HepG2 (cell line): ENCODE results near the gene LMNA. TPM values are rescaled to one million over a fixed set of nuclear protein-coding genes. Genes with fewer than 3 reads are reported as not detected.

ENCODE experiments used
- ARHGAP35 ChIP-seq: sonication (generic); formaldehyde crosslinking; IDR thresholded peaks from 2 replicates; pipeline ENCODE4 v1.9.0; 2022; ENCODE audit warnings: mild to moderate bottlenecking, inconsistent platforms, moderate library complexity, missing genetic modification reagents, borderline replicate concordance
- CBX5 ChIP-seq: sonication (generic); formaldehyde crosslinking; IDR thresholded peaks from 2 replicates; pipeline ENCODE4 v1.4.0; 2020; ENCODE audit warnings: missing genetic modification reagents, borderline replicate concordance
- CEBPB ChIP-seq: IDR thresholded peaks from 2 replicates; pipeline ENCODE4 v1.6.1; 2011; ENCODE audit warnings: low read depth, low read length, improper control_type of control experiment, borderline replicate concordance
- FOSL1 ChIP-seq: sonication (generic); formaldehyde crosslinking; IDR thresholded peaks from 2 replicates; pipeline ENCODE4 v1.9.0; 2021; ENCODE audit warnings: missing genetic modification reagents, borderline replicate concordance
- GPN1 ChIP-seq: sonication (generic); formaldehyde crosslinking; IDR thresholded peaks from 2 replicates; pipeline ENCODE4 v1.5.1; 2020; ENCODE audit warnings: missing genetic modification reagents, borderline replicate concordance
- GTF3A ChIP-seq: sonication (generic); formaldehyde crosslinking; conservative IDR thresholded peaks from 2 replicates; pipeline ENCODE4 v1.4.0; 2020; ENCODE audit warnings: mild to moderate bottlenecking, missing genetic modification reagents
- HDAC1 ChIP-seq: sonication (generic); formaldehyde crosslinking; IDR thresholded peaks from 2 replicates; pipeline ENCODE4 v1.5.1; 2020; ENCODE audit warnings: mild to moderate bottlenecking, missing genetic modification reagents
- HDAC6 ChIP-seq: fragments of 200-600 bp; sonication (generic); IDR thresholded peaks from 2 replicates; pipeline ENCODE4 v1.7.0; 2017; ENCODE audit warnings: mild to moderate bottlenecking, antibody characterized with exemption, low read length, low read depth
- MED1 ChIP-seq: sonication (generic); formaldehyde crosslinking; IDR thresholded peaks from 2 replicates; pipeline ENCODE4 v1.4.0; 2020; ENCODE audit warnings: missing genetic modification reagents
- PAX8 ChIP-seq: sonication (generic); formaldehyde crosslinking; IDR thresholded peaks from 2 replicates; pipeline ENCODE4 v1.8.0; 2022; ENCODE audit warnings: mild to moderate bottlenecking, missing genetic modification reagents, borderline replicate concordance
- SIX4 ChIP-seq: sonication (generic); formaldehyde crosslinking; IDR thresholded peaks from 2 replicates; pipeline ENCODE4 v1.4.0; 2020; ENCODE audit warnings: missing genetic modification reagents
- SNAPC2 ChIP-seq: sonication (generic); formaldehyde crosslinking; IDR thresholded peaks from 2 replicates; pipeline ENCODE4 v1.8.1; 2022; ENCODE audit warnings: mild to moderate bottlenecking, missing genetic modification reagents
- ZBTB3 ChIP-seq: sonication (generic); formaldehyde crosslinking; IDR thresholded peaks from 2 replicates; pipeline ENCODE4 v1.4.0; 2020; ENCODE audit warnings: low read depth, mild to moderate bottlenecking, moderate library complexity, missing genetic modification reagents, borderline replicate concordance
- ZKSCAN1 ChIP-seq: fragments of 150-350 bp; IDR thresholded peaks from 2 replicates; pipeline ENCODE4 v1.6.1; 2014; ENCODE audit warnings: low read length
- ZNF136 ChIP-seq: sonication (generic); formaldehyde crosslinking; IDR thresholded peaks from 2 replicates; pipeline ENCODE4 v1.8.1; 2022; ENCODE audit warnings: low read depth, mild to moderate bottlenecking, moderate library complexity, missing genetic modification reagents
- ZNF563 ChIP-seq: sonication (generic); formaldehyde crosslinking; IDR thresholded peaks from 2 replicates; pipeline ENCODE4 v1.8.0; 2022; ENCODE audit warnings: mild to moderate bottlenecking, moderate library complexity, missing genetic modification reagents
- ZNF564 ChIP-seq: sonication (generic); formaldehyde crosslinking; IDR thresholded peaks from 2 replicates; pipeline ENCODE4 v1.8.1; 2023; ENCODE audit warnings: mild to moderate bottlenecking, missing genetic modification reagents
- ZNF577 ChIP-seq: sonication (generic); formaldehyde crosslinking; IDR thresholded peaks from 2 replicates; pipeline ENCODE4 v1.4.0; 2020; ENCODE audit warnings: mild to moderate bottlenecking, low read depth, missing genetic modification reagents, borderline replicate concordance
- ZNF768 ChIP-seq: sonication (generic); formaldehyde crosslinking; IDR thresholded peaks from 2 replicates; pipeline ENCODE4 v1.4.0; 2020; ENCODE audit warnings: missing genetic modification reagents
- ZNF775 ChIP-seq: sonication (generic); formaldehyde crosslinking; IDR thresholded peaks from 2 replicates; pipeline ENCODE4 v1.4.0; 2020; ENCODE audit warnings: missing genetic modification reagents, mild to moderate bottlenecking, moderate library complexity, borderline replicate concordance
- ZSCAN12 ChIP-seq: sonication (generic); formaldehyde crosslinking; IDR thresholded peaks from 2 replicates; pipeline ENCODE4 v1.9.0; 2021; ENCODE audit warnings: mild to moderate bottlenecking, missing genetic modification reagents
- polyA plus RNA-seq, 8 experiments: library from polyadenylated mRNA; depleted of rRNA in 3 of 8; stranded (reverse) in 7 of 8; unstranded in 1 of 8; fragments of >200 nt; fragmentation: Illumina TruSeq in 4 of 8; extraction: Trizol in 4 of 8; gene quantifications; 2 replicates each; pipeline versions ENCODE4 v1.2.1 to v1.2.3, GENCODE V29; 2011 to 2016; ENCODE audit warnings: low read depth in 4 of 8, missing spikeins in 1 of 8, mixed read lengths in 1 of 8; ENCODE audit not compliant: insufficient read depth in 1 of 8
- total RNA-seq, 5 experiments: library from RNA; depleted of rRNA; stranded (reverse); fragments of >200 nt; fragmentation: Illumina TruSeq; extraction: Trizol; gene quantifications; 2 replicates each; pipeline ENCODE4 v1.2.3, GENCODE V29; 2016; ENCODE audit warnings: low read depth in 1 of 5
- TF ChIP-seq, protein P1 (sequence below): sonication (generic); formaldehyde crosslinking; IDR thresholded peaks from 2 replicates; pipeline ENCODE4 v1.4.0; 2020; ENCODE audit warnings: missing genetic modification reagents, mild to moderate bottlenecking, borderline replicate concordance
- TF ChIP-seq, protein P2 (sequence below): sonication (generic); formaldehyde crosslinking; IDR thresholded peaks from 2 replicates; pipeline ENCODE4 v1.8.1; 2023; ENCODE audit warnings: mild to moderate bottlenecking, missing genetic modification reagents
- TF ChIP-seq, protein P3 (sequence below): sonication (generic); formaldehyde crosslinking; IDR thresholded peaks from 2 replicates; pipeline ENCODE4 v1.5.0; 2020; ENCODE audit warnings: mild to moderate bottlenecking, missing genetic modification reagents

Gene LMNA
- total and polyA plus RNA-seq, 2 of the 13 experiments (the other 11 are each of a cell fraction or from before 2014, with no cell fraction given), result 107 to 225 TPM

DNA sequence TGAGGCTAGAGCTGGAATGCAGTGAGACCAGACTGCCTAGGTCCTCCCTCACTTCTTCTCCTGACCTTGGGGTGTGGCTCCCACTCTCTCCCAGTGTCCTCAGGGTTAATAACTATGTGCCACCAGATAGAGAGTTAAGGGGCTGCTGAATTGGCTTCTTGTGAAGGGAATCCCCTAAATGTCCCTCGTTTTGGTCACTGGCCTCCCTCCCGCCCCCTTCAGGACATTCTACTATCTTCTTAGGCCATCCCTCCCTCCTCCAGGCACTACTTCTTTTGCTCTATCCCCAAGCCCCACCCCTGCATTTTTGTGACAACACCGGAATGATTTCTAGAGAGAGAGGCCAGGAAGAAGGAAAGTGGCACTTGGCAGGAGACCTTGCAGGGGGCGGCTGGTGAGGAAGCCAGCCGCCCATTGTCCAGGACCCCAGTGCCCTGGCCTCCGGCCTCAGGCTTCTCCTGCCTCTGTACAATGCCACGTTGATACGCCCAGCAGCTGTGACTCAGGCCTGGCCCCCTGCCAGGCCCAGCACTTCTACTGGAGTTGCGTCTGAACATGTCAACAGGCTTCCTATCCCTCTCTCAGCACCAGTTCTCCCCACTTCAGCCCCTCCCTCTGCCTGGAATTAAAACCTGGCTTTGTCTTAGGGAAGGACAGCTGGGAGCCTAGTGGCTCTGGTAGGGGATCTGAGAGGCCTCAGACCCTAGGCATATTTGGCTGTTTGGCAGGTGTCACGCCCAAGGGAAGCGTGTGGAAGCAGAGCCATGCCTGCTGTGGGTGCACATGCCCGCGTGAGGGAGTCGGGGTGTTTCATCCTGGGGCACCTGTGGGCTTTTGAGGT, 9.1 kb downstream of the LMNA start (continued):
- TF ChIP-seq ZNF577 (CRISPR knock-in tag), result no peak
- no peak for TF ChIP-seq ZNF136 (CRISPR knock-in tag)
- TF ChIP-seq, protein P1, sequence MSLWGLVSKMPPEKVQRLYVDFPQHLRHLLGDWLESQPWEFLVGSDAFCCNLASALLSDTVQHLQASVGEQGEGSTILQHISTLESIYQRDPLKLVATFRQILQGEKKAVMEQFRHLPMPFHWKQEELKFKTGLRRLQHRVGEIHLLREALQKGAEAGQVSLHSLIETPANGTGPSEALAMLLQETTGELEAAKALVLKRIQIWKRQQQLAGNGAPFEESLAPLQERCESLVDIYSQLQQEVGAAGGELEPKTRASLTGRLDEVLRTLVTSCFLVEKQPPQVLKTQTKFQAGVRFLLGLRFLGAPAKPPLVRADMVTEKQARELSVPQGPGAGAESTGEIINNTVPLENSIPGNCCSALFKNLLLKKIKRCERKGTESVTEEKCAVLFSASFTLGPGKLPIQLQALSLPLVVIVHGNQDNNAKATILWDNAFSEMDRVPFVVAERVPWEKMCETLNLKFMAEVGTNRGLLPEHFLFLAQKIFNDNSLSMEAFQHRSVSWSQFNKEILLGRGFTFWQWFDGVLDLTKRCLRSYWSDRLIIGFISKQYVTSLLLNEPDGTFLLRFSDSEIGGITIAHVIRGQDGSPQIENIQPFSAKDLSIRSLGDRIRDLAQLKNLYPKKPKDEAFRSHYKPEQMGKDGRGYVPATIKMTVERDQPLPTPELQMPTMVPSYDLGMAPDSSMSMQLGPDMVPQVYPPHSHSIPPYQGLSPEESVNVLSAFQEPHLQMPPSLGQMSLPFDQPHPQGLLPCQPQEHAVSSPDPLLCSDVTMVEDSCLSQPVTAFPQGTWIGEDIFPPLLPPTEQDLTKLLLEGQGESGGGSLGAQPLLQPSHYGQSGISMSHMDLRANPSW, result 0 out of 2 replicates have a peak, but pooled peaks have one; percentile 38
- no peak for TF ChIP-seq GTF3A
- no peak for TF ChIP-seq SIX4
- no peak; the same call in 1 of the 2 replicates for TF ChIP-seq ARHGAP35
- peak; percentile 56; the same call in 1 of the 2 replicates for TF ChIP-seq FOSL1 (CRISPR knock-in tag)
- no peak for TF ChIP-seq ZNF564
- no peak for TF ChIP-seq ZBTB3 (CRISPR knock-in tag)
- TF ChIP-seq CEBPB, result no peak; the same call in 1 of the 2 replicates
- TF ChIP-seq ZNF775 (CRISPR knock-in tag), result 0 out of 2 replicates have a peak, but pooled peaks have one; percentile 63
- TF ChIP-seq HDAC1 (CRISPR knock-in tag), result peak; percentile 53; the same call in 1 of the 2 replicates
- no peak for TF ChIP-seq ZNF563
- TF ChIP-seq, protein P2, sequence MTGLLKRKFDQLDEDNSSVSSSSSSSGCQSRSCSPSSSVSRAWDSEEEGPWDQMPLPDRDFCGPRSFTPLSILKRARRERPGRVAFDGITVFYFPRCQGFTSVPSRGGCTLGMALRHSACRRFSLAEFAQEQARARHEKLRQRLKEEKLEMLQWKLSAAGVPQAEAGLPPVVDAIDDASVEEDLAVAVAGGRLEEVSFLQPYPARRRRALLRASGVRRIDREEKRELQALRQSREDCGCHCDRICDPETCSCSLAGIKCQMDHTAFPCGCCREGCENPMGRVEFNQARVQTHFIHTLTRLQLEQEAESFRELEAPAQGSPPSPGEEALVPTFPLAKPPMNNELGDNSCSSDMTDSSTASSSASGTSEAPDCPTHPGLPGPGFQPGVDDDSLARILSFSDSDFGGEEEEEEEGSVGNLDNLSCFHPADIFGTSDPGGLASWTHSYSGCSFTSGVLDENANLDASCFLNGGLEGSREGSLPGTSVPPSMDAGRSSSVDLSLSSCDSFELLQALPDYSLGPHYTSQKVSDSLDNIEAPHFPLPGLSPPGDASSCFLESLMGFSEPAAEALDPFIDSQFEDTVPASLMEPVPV (CRISPR knock-in tag), result no peak
- no peak for TF ChIP-seq ZSCAN12 (CRISPR knock-in tag)
- TF ChIP-seq CBX5, result no peak
- TF ChIP-seq ZNF768, result no peak
- TF ChIP-seq GPN1, result no peak
- no peak for TF ChIP-seq SNAPC2 (CRISPR knock-in tag)
- no peak for TF ChIP-seq PAX8 (CRISPR knock-in tag)
- TF ChIP-seq ZKSCAN1, result no peak
- TF ChIP-seq HDAC6, result no peak
- peak; percentile 78 for TF ChIP-seq MED1
- TF ChIP-seq, protein P3, sequence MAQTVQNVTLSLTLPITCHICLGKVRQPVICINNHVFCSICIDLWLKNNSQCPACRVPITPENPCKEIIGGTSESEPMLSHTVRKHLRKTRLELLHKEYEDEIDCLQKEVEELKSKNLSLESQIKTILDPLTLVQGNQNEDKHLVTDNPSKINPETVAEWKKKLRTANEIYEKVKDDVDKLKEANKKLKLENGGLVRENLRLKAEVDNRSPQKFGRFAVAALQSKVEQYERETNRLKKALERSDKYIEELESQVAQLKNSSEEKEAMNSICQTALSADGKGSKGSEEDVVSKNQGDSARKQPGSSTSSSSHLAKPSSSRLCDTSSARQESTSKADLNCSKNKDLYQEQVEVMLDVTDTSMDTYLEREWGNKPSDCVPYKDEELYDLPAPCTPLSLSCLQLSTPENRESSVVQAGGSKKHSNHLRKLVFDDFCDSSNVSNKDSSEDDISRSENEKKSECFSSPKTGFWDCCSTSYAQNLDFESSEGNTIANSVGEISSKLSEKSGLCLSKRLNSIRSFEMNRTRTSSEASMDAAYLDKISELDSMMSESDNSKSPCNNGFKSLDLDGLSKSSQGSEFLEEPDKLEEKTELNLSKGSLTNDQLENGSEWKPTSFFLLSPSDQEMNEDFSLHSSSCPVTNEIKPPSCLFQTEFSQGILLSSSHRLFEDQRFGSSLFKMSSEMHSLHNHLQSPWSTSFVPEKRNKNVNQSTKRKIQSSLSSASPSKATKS (CRISPR knock-in tag), result no peak
